NCI-H2081 (cell line): ENCODE measurements around the gene LRRC57.
A peak's percentile ranks its signal among the peaks of the same experiment; 100 is the strongest.

Experiments
- DNase-seq, 2 experiments: peaks; one replicate each; lab custom pipeline; 2025; lab: John Stamatoyannopoulos, UW

The LRRC57 gene

GRCh38 chr15:42490671-42491538, 57.7 kb downstream of the LRRC57 start, which contains the start of gene ZNF106:
TSS of gene ZNF106 (minus strand) at chr15:42491141. CDS start at chr15:42472289, 18,852 bp downstream.
- peak; percentile 84 to 91 for DNase-seq

GRCh38 chr15:42490291-42490670, 58.3 kb downstream of the LRRC57 start:
- DNase-seq, result no peak
